ENCODE results near the gene ALDOB.

ALDOB gene

DNA sequence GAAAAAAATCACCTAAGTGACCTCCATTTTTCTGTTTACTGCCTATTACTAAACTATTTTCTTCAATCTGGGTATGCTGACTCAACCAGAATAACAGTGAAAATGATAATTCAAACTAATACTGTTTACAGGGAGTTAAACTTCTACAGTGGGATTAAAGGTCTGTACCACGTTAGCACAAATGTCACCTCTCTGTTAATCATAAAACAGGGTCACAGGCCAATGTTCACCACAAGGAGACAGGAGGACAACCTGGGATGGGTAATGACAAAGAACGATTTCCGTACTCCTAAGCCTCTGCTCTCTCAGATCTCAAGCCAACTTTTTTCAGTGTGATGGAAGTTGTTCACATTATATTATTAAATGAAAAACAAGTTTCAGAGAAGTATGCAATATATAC, 2.3 kb downstream of the ALDOB start:
- H3K4me3 ChIP-seq (ENCODE audit: control insufficient read depth, low read depth, low read length), result no peak overlapping the region
- TF ChIP-seq, protein P1, sequence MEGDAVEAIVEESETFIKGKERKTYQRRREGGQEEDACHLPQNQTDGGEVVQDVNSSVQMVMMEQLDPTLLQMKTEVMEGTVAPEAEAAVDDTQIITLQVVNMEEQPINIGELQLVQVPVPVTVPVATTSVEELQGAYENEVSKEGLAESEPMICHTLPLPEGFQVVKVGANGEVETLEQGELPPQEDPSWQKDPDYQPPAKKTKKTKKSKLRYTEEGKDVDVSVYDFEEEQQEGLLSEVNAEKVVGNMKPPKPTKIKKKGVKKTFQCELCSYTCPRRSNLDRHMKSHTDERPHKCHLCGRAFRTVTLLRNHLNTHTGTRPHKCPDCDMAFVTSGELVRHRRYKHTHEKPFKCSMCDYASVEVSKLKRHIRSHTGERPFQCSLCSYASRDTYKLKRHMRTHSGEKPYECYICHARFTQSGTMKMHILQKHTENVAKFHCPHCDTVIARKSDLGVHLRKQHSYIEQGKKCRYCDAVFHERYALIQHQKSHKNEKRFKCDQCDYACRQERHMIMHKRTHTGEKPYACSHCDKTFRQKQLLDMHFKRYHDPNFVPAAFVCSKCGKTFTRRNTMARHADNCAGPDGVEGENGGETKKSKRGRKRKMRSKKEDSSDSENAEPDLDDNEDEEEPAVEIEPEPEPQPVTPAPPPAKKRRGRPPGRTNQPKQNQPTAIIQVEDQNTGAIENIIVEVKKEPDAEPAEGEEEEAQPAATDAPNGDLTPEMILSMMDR (IDR thresholded peaks at IDR 0.05; ENCODE audit: control insufficient read depth, insufficient read depth, low read depth, low read length, missing control alignments), result no peak
- DNase-seq (ENCODE audit: low read depth), result no peak

DNA sequence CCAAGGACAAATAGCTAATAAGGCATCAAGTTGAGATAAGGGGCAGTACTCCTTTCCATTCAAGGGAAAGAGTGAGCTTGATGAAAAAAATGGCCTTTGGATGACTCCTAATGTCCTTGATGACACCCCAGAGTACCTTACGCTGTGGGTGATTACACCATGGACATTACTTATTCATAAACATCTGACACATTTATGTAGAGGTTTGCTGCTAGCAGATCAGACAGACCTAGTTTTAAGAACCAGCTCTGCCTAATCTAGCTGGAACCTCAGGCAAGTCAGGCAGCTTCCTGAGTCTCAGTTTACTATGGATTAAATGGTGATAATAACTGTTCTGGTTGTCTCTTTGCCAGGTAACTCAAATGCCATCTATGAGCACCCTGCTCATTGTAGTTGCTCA, 2.8 kb downstream of the ALDOB start:
- TF ChIP-seq, protein P1 (IDR thresholded peaks at IDR 0.05; ENCODE audit: control insufficient read depth, insufficient read depth, low read depth, low read length, missing control alignments), result no peak
- H3K4me3 ChIP-seq (ENCODE audit: control insufficient read depth, low read depth, low read length), result no peak overlapping the region
- no peak for DNase-seq (ENCODE audit: low read depth)

DNA sequence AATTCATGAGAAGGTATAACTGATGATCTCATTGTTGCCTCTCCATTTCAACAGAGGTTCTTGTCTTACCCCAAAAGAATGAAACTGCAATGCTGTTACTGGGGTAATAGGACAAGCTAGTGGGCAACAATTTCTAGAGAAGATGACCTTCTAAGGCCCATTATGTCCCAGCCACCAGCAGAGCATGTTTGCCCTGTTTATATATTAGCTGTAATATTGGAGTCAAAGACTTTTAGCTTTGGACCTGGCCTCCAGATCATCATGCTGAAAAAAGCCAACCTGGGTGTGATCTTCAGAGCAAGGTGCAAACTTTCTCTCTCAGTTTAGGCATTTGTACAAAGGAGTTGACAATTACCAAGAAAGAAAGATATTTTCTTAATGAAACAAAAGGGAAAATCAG, 3.4 kb downstream of the ALDOB start:
- no peak overlapping the region for H3K4me3 ChIP-seq (ENCODE audit: control insufficient read depth, low read depth, low read length)
- TF ChIP-seq, protein P1 (IDR thresholded peaks at IDR 0.05; ENCODE audit: control insufficient read depth, insufficient read depth, low read depth, low read length, missing control alignments), result no peak
- no peak for DNase-seq (ENCODE audit: low read depth)

DNA sequence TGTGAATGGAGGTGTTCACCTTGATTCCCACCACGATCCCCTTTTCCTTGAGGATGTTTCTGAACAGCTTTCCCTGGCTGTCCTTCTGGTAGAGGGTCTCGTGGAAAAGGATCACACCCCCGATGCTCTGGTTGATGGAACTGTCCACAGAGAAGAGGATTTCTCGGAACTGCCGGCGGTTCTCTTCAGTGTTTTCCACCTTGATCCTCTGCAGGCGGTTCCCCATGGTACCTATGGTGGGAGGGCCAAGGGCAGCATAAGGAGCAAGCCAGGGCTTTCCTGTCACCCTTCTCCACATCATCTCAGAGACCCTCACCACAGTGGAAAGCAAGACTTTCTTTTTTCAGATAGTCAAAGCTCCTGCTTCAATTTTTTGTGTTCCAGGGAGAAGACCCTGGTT, 5.8 kb downstream of the ALDOB start:
- H3K4me3 ChIP-seq (ENCODE audit: control insufficient read depth, low read depth, low read length), result no peak overlapping the region
- no peak for DNase-seq (ENCODE audit: low read depth)
- TF ChIP-seq, protein P1 (IDR thresholded peaks at IDR 0.05; ENCODE audit: control insufficient read depth, insufficient read depth, low read depth, low read length, missing control alignments), result no peak

DNA sequence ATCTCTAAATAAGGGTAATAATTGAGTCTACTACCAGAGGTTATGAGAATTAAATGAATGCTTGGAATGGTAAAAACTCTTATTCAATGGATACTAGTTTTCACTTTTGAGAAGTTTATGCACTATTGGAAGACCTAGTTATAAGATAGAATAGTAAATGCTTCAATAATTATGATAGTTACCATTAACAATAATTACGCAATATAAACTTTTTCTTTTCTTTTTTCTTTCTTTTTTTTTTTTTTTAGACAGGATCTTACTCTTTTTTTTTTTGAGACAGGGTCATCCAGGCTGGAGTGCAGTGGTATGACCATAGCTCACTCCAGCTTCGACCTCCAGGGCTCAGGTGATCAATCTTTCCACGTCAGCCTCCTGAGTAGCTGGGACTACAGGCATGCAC, 6.7 kb downstream of the ALDOB start:
- no peak for DNase-seq (ENCODE audit: low read depth)
- TF ChIP-seq, protein P1 (IDR thresholded peaks at IDR 0.05; ENCODE audit: control insufficient read depth, insufficient read depth, low read depth, low read length, missing control alignments), result no peak
- no peak overlapping the region for H3K4me3 ChIP-seq (ENCODE audit: control insufficient read depth, low read depth, low read length)

DNA sequence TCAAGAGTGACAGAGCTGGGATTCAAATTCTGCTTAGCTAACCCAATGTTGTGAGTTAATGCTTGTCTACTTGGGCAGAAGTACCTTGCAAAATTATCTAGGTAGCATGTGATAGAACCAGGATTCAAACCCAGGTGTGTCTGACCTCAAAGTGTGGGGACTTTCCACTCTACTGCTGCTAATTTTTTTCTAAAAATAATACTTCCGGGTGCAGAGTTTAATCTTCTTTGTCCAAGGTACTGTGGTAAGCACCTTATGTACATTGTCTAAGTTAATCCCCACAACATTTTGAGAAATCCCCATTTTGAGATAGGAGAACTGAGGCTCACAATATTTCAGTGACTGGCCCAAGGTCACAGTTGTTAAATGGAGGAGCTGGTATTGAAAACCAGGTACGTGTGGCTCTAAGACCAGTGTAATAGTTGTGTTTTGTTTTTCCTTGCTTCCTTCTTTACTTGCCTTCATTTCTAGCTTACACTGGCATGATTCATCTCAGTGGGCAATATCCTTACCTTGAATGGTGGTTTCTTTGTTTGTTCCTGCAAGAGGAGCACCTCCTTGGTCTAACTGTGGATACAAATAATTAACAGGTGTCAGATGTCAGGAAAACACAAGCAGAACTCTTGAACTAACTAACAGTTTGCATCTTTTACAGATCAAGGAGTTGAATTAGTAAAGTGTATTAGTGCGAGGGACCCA, 7.5 kb downstream of the ALDOB start:
- no peak overlapping the region for H3K4me3 ChIP-seq (ENCODE audit: control insufficient read depth, low read depth, low read length)
- TF ChIP-seq, protein P1 (IDR thresholded peaks at IDR 0.05; ENCODE audit: control insufficient read depth, insufficient read depth, low read depth, low read length, missing control alignments), result no peak
- DNase-seq (ENCODE audit: low read depth), result no peak
